Stimulated activated CD8-positive, alpha-beta memory T cell treated with anti-CD3 and anti-CD28 coated beads, Interleukin-4, amount 100 ng/mL, for 1 hour (primary cell): Measurements from ENCODE around the gene MED4.

ENCODE experiments used
- DNase-seq, 2 donors: peaks; one replicate each; pipeline ENCODE4 v3.0.0-alpha.2; 2020; ENCODE audit warnings: low read depth in 2 of 2, low spot score in 1 of 2

MED4 gene

GRCh38 chr13:48094781-48095502, at the start of gene MED4:
Gene MED4 (minus strand): TSS chr13:48095104. CDS start chr13:48095078, 26 bp downstream.
- DNase-seq = peak; percentile 90 to 95

GRCh38 chr13:48144413-48145035, 49.6 kb upstream of the MED4 start:
- DNase-seq = no peak

- no peak for DNase-seq
Measured at GRCh38 chr13:48142436-48142835, 47.5 kb upstream of the MED4 start.

- no peak for DNase-seq
Measured at GRCh38 chr13:48138270-48138669, 43.4 kb upstream of the MED4 start.

- DNase-seq = no peak
Measured at GRCh38 chr13:48132961-48133360, 38.1 kb upstream of the MED4 start.

GRCh38 chr13:48131533-48131932, 36.6 kb upstream of the MED4 start:
- DNase-seq = no peak

GRCh38 chr13:48126944-48127830, 32.3 kb upstream of the MED4 start:
- peak in 1 of 2 donors; percentile 1 for DNase-seq

- DNase-seq = no peak
Measured at GRCh38 chr13:48125794-48126228, 30.9 kb upstream of the MED4 start.

- DNase-seq = no peak
Measured at GRCh38 chr13:48123812-48124211, 28.9 kb upstream of the MED4 start.

- DNase-seq = no peak
Measured at GRCh38 chr13:48121733-48122132, 26.8 kb upstream of the MED4 start.

- DNase-seq = no peak
Measured at GRCh38 chr13:48120241-48120640, 25.3 kb upstream of the MED4 start.

- no peak for DNase-seq
Measured at GRCh38 chr13:48118030-48118429, 23.1 kb upstream of the MED4 start.

- no peak for DNase-seq
Measured at GRCh38 chr13:48116808-48117207, 21.9 kb upstream of the MED4 start.

- no peak for DNase-seq
Measured at GRCh38 chr13:48113756-48114130, 18.8 kb upstream of the MED4 start.

- DNase-seq = no peak
Measured at GRCh38 chr13:48112896-48113755, 18.2 kb upstream of the MED4 start.

- DNase-seq = no peak
Measured at GRCh38 chr13:48110931-48111721, 16.2 kb upstream of the MED4 start.

- DNase-seq = no peak
Measured at GRCh38 chr13:48110132-48110868, 15.4 kb upstream of the MED4 start.

GRCh38 chr13:48108106-48108505, 13.2 kb upstream of the MED4 start:
- DNase-seq = no peak

- no peak for DNase-seq
Measured at GRCh38 chr13:48097793-48098192, 2.9 kb upstream of the MED4 start.
